ENCODE measurements around the gene OR51S1. TPM values are rescaled to one million over a fixed set of nuclear protein-coding genes. Genes with fewer than 3 reads are reported as not detected.
"Not testable (repeated sequence)": the region's sequence is repeated elsewhere in the genome, so short reads cannot be mapped to it uniquely, and the experiment has no call there.

Gene OR51S1
- total RNA-seq, 1 experiment from 2014 or later, result not detected

DNA sequence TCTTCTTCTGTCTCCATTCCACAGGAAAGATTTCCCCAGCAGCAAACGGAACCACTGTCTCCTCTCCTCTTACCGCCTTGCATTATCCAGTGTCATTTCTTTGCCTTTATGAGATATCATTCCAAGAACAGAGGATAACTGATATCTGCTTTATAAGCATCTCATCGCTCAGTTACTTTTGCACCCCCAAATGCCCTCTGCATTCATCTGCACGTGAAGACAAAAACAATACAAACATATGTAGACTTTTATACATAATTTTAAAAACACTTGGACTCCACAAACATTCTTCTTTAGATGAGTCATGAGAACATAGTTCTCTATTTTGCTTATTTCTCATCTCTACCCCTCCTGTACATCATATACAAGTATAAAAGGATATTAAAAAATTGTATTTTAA lies 32.2 kb upstream of the OR51S1 start:
- intact Hi-C loops (cut with micrococcal nuclease; ENCODE audit: unreplicated experiment), result no loop called here
- no peak for TF ChIP-seq CTCF (IDR thresholded peaks at IDR 0.05; ENCODE audit: unreplicated experiment)
- CTCF ChIA-PET, result no interaction called here
- Mint-ChIP-seq H3K36me3 (ENCODE audit: insufficient read depth, unreplicated experiment) (no peaks in the 10 kb centered on the region), H3K4me3 (ENCODE audit: low read depth, unreplicated experiment) (no peak overlapping the region), H3K9me3 (ENCODE audit: low read depth, unreplicated experiment) (no peaks in the 10 kb centered on the region), H3K4me1 (ENCODE audit: low read depth, unreplicated experiment) (no peaks in the 10 kb centered on the region), H3K27ac (ENCODE audit: unreplicated experiment) (no peak overlapping the region), H3K27me3 (ENCODE audit: unreplicated experiment) (no peaks in the 10 kb centered on the region)
- DNase-seq, result no peak
- BruUV-seq (replicated peaks), result no TSS peak

DNA sequence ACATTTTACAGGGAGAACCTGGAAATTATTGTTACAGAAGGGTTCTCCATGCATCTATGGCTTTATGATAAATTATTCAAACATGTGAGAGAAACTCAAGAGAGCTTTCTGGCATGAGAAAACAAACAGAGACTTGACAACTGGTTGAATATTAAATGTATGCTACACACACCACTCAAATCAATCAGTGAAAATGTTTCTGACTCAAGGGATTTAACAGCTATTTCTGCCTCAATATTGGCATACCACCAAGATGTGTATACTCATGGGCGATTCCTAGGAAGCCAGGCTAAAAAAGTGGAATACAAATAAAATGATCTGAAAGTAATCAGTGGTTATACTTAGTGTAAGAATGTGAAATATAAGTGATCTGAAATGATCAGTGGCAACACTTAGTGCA lies 16.8 kb upstream of the OR51S1 start:
- no peak overlapping the region for H3K4me3 Mint-ChIP-seq (ENCODE audit: low read depth, unreplicated experiment)
- DNase-seq, result no peak
- no peaks in the 10 kb centered on the region for H3K27me3 Mint-ChIP-seq (ENCODE audit: unreplicated experiment)
- TF ChIP-seq CTCF (IDR thresholded peaks at IDR 0.05; ENCODE audit: unreplicated experiment), result no peak
- no peaks in the 10 kb centered on the region for H3K36me3 Mint-ChIP-seq (ENCODE audit: insufficient read depth, unreplicated experiment)
- peaks cover 5% of the 10 kb centered on the region for H3K9me3 Mint-ChIP-seq (ENCODE audit: low read depth, unreplicated experiment)
- CTCF ChIA-PET, result no interaction called here
- H3K4me1 Mint-ChIP-seq (ENCODE audit: low read depth, unreplicated experiment), result no peaks in the 10 kb centered on the region
- H3K27ac Mint-ChIP-seq (ENCODE audit: unreplicated experiment), result no peak overlapping the region
- intact Hi-C loops (cut with micrococcal nuclease; ENCODE audit: unreplicated experiment), result no loop called here
- BruUV-seq (replicated peaks), result no TSS peak

GRCh38 chr11:4863876-4864275 lies 14.9 kb upstream of the OR51S1 start:
- Mint-ChIP-seq H3K27me3 (ENCODE audit: unreplicated experiment) (no peaks in the 10 kb centered on the region), H3K9me3 (ENCODE audit: low read depth, unreplicated experiment) (peaks cover 11% of the 10 kb centered on the region), H3K4me3 (ENCODE audit: low read depth, unreplicated experiment) (no peak overlapping the region), H3K36me3 (ENCODE audit: insufficient read depth, unreplicated experiment) (no peaks in the 10 kb centered on the region), H3K27ac (ENCODE audit: unreplicated experiment) (no peak overlapping the region), H3K4me1 (ENCODE audit: low read depth, unreplicated experiment) (no peaks in the 10 kb centered on the region)
- CTCF ChIA-PET, result no interaction called here
- intact Hi-C loops (cut with micrococcal nuclease; ENCODE audit: unreplicated experiment), result no loop called here
- DNase-seq, result no peak
- no TSS peak for BruUV-seq (replicated peaks)
- no peak for TF ChIP-seq CTCF (IDR thresholded peaks at IDR 0.05; ENCODE audit: unreplicated experiment)

- H3K36me3 Mint-ChIP-seq (ENCODE audit: insufficient read depth, unreplicated experiment), result no peaks in the 10 kb centered on the region
- no peaks in the 10 kb centered on the region for H3K4me1 Mint-ChIP-seq (ENCODE audit: low read depth, unreplicated experiment)
- BruUV-seq (replicated peaks), result no TSS peak
- H3K9me3 Mint-ChIP-seq (ENCODE audit: low read depth, unreplicated experiment), result peaks cover 11% of the 10 kb centered on the region
- DNase-seq, result no peak
- H3K27me3 Mint-ChIP-seq (ENCODE audit: unreplicated experiment), result no peaks in the 10 kb centered on the region
- no peak overlapping the region for H3K27ac Mint-ChIP-seq (ENCODE audit: unreplicated experiment)
- H3K4me3 Mint-ChIP-seq (ENCODE audit: low read depth, unreplicated experiment), result no peak overlapping the region
- CTCF ChIA-PET, result no interaction called here
- TF ChIP-seq CTCF (IDR thresholded peaks at IDR 0.05; ENCODE audit: unreplicated experiment), result no peak
- intact Hi-C loops (cut with micrococcal nuclease; ENCODE audit: unreplicated experiment), result no loop called here
Observed at GRCh38 chr11:4862447-4863236, 13.6 kb upstream of the OR51S1 start.

DNA sequence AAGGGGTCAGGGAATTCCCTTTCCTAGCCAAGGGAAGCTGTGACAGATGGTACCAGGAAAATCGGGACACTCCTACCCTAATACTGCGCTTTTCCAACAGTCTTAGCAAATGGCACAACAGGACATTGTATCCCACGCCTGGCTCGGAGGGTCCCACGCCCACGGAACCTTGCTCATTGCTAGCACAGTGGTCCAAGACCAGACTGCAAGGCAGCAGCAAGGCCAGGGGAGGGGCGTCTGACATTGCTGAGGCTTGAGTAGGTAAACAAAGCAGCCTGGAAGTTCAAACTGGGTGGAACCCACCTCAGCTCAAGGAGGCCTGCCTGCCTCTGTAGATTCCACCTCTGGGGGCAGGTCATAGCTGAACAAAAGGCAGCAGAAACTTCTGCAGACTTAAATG lies 5.3 kb upstream of the OR51S1 start:
- H3K4me1 Mint-ChIP-seq (ENCODE audit: low read depth, unreplicated experiment); H3K9me3 Mint-ChIP-seq (ENCODE audit: low read depth, unreplicated experiment); BruUV-seq (replicated peaks); H3K36me3 Mint-ChIP-seq (ENCODE audit: insufficient read depth, unreplicated experiment); H3K4me3 Mint-ChIP-seq (ENCODE audit: low read depth, unreplicated experiment); H3K27ac Mint-ChIP-seq (ENCODE audit: unreplicated experiment); DNase-seq; CTCF ChIA-PET; intact Hi-C loops (cut with micrococcal nuclease; ENCODE audit: unreplicated experiment): not testable (repeated sequence)
- peaks cover 13% of the 10 kb centered on the region for H3K27me3 Mint-ChIP-seq (ENCODE audit: unreplicated experiment)

Data from Calu3 (cell line).